Neuronal stem cell (in vitro differentiated cells): ENCODE results near the gene ERG28.
A peak's percentile ranks its signal among the peaks of the same experiment; 100 is the strongest.

Experiments used
- DNase-seq: peaks from one replicate; pipeline ENCODE4 v3.0.0-alpha.2; 2013; ENCODE audit warnings: low spot score
- H2AFZ ChIP-seq: one replicate; pipeline ENCODE4 v1.6.1; 2013; ENCODE audit warnings: mild to moderate bottlenecking, low read length, inconsistent platforms
- H2AK5ac ChIP-seq: 2 replicates; pipeline ENCODE4 v1.6.1; 2013; ENCODE audit warnings: low read depth, mild to moderate bottlenecking, inconsistent platforms, low read length, moderate library complexity, mixed read lengths
- H2BK120ac ChIP-seq: 2 replicates; pipeline ENCODE4 v1.6.1; 2013; ENCODE audit warnings: low read depth, mild to moderate bottlenecking, inconsistent platforms, low read length, moderate library complexity, mixed read lengths
- H2BK12ac ChIP-seq: one replicate; pipeline ENCODE4 v1.6.1; 2013; ENCODE audit warnings: low read length, inconsistent platforms
- H2BK15ac ChIP-seq: 2 replicates; pipeline ENCODE4 v1.6.1; 2013; ENCODE audit warnings: mild to moderate bottlenecking, low read length, inconsistent platforms, mixed read lengths
- H2BK5ac ChIP-seq: one replicate; pipeline ENCODE4 v1.6.1; 2013; ENCODE audit warnings: inconsistent platforms, mild to moderate bottlenecking, low read length, moderate library complexity
- H3K14ac ChIP-seq: one replicate; pipeline ENCODE4 v1.6.1; 2013; ENCODE audit warnings: low read length, inconsistent platforms
- H3K18ac ChIP-seq: 2 replicates; pipeline ENCODE4 v1.6.1; 2013; ENCODE audit warnings: low read length, inconsistent platforms
- H3K23ac ChIP-seq: 2 replicates; pipeline ENCODE4 v1.6.1; 2013; ENCODE audit warnings: low read depth, mild to moderate bottlenecking, mixed read lengths, low read length, inconsistent platforms; ENCODE audit not compliant: poor library complexity
- H3K27ac ChIP-seq: replicated peaks from 3 replicates; pipeline ENCODE4 v1.5.1; 2013; ENCODE audit warnings: low read length, inconsistent platforms
- H3K27me3 ChIP-seq, 3 experiments: 2 replicates each; pipeline ENCODE4 v1.6.1; 2013; ENCODE audit warnings: low read length in 3 of 3, mild to moderate bottlenecking in 2 of 3, inconsistent platforms in 1 of 3, low read depth in 1 of 3, mixed read lengths in 1 of 3, moderate library complexity in 1 of 3; ENCODE audit not compliant: control insufficient read depth in 3 of 3, insufficient read depth in 3 of 3
- H3K36me3 ChIP-seq, 2 donors: replicated peaks in 1 of 2; 2 replicates each; pipeline ENCODE4 v1.6.1; 2013; ENCODE audit warnings: low read length in 2 of 2; ENCODE audit not compliant: control insufficient read depth in 2 of 2, insufficient read depth in 2 of 2
- H3K4ac ChIP-seq: 2 replicates; pipeline ENCODE4 v1.6.1; 2013; ENCODE audit warnings: inconsistent platforms, mild to moderate bottlenecking, low read length, moderate library complexity
- H3K4me1 ChIP-seq, 2 donors: 1 replicate in 1 of 2; 2 replicates in 1 of 2; pipeline ENCODE4 v1.6.1; 2013; ENCODE audit warnings: low read length in 2 of 2, low read depth in 1 of 2; ENCODE audit not compliant: control insufficient read depth in 2 of 2, insufficient read depth in 1 of 2
- H3K4me2 ChIP-seq: one replicate; pipeline ENCODE4 v1.6.1; 2013; ENCODE audit warnings: mild to moderate bottlenecking, low read length, inconsistent platforms; ENCODE audit not compliant: insufficient read depth, poor library complexity, severe bottlenecking
- H3K4me3 ChIP-seq, 2 donors: 2 replicates each; pipeline ENCODE4 v1.5.1; 2013; ENCODE audit warnings: low read length in 2 of 2, mild to moderate bottlenecking in 2 of 2, inconsistent platforms in 1 of 2, moderate library complexity in 1 of 2
- H3K79me1 ChIP-seq: one replicate; pipeline ENCODE4 v1.6.1; 2013; ENCODE audit warnings: low read depth, mild to moderate bottlenecking, inconsistent platforms, low read length, moderate library complexity
- H3K9ac ChIP-seq: one replicate; pipeline ENCODE4 v1.6.1; 2013; ENCODE audit warnings: mild to moderate bottlenecking, low read depth, low read length, inconsistent platforms; ENCODE audit not compliant: poor library complexity
- H3K9me3 ChIP-seq, 2 donors: replicated peaks in 1 of 2; 2 replicates each; pipeline versions ENCODE3 to v1.6.1; 2013; ENCODE audit warnings: low read length in 2 of 2, mild to moderate bottlenecking in 2 of 2, inconsistent platforms in 1 of 2, low read depth in 1 of 2, mixed read lengths in 1 of 2, moderate library complexity in 1 of 2; ENCODE audit not compliant: control insufficient read depth in 2 of 2, insufficient read depth in 1 of 2
- H4K8ac ChIP-seq: one replicate; pipeline ENCODE4 v1.6.1; 2013; ENCODE audit warnings: low read depth, mild to moderate bottlenecking, inconsistent platforms, low read length, moderate library complexity
- H4K91ac ChIP-seq: one replicate; pipeline ENCODE4 v1.6.1; 2013; ENCODE audit warnings: low read length, low read depth, mild to moderate bottlenecking, inconsistent platforms; ENCODE audit not compliant: poor library complexity
- WGBS, 2 donors: extraction: QIAGEN DNeasy Blood & Tissue Kit; methylation state at CpG; one replicate each; pipeline ENCODE4 v1.1.7; 2013; ENCODE audit warnings: missing lambda C conversion rate in 2 of 2, mixed read lengths in 1 of 2; ENCODE audit not compliant: insufficient read length in 2 of 2, insufficient replicate concordance in 1 of 2; ENCODE audit errors: extremely low coverage in 2 of 2; 5-methylcytosine and 5-hydroxymethylcytosine counted together

The ERG28 gene

GRCh38 chr14:75655235-75655634 lies 5.4 kb downstream of the ERG28 start:
- Histone ChIP-seq H3K4me1 (peaks cover 2 to 9% of the 10 kb centered on the region in 2 donors), H3K4me2 (no peak overlapping the region)

GRCh38 chr14:75654127-75654732 lies 6.4 kb downstream of the ERG28 start:
- peaks cover 40 to 96% of the 10 kb centered on the region in 2 donors for H3K36me3 ChIP-seq

More at GRCh38 chr14:75655235-75655634, 5.4 kb downstream of the ERG28 start:
- Histone ChIP-seq H2BK5ac (no peak overlapping the region), H3K14ac (no peak overlapping the region), H3K9me3 (no peaks in the 10 kb centered on the region), H3K27ac (no peak overlapping the region), H3K18ac (no peak overlapping the region), H3K27me3 (no peaks in the 10 kb centered on the region), H2AK5ac (no peak overlapping the region), H3K4ac (no peak overlapping the region), H2BK15ac (no peak overlapping the region), H2BK12ac (no peak overlapping the region), H3K23ac (no peak overlapping the region), H3K79me1 (no peaks in the 10 kb centered on the region), H4K91ac (no peak overlapping the region), H3K4me3 (no peak overlapping the region), H3K9ac (no peak overlapping the region), H2BK120ac (no peak overlapping the region), H3K36me3 (peaks cover 32 to 86% of the 10 kb centered on the region in 2 donors), H4K8ac (no peak overlapping the region), H2AFZ (no peak overlapping the region)
- DNase-seq = no peak
- no CpG with 5 or more reads among the region's 1 CpG for WGBS, 2 donors

DNA sequence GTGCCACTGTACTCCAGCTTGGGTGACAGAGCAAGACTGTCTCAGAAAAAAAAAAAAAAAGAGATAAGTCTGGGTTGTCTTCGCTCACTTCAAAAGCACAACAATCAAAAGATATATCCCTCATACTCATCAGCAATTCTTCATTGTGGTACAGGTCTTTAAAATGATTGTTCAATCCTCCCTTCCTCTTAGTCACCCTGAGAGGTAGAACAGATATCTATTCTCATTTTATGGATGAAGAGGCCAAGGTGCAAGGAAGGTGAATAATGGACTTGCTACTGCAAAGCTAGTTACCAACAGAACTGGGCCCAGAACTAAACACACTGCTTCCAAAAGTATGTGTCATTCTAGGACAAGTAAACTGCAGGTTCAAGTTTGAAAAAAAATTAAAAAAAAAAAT lies 7.1 kb downstream of the ERG28 start:
- H2AFZ ChIP-seq = no peak overlapping the region
- no peak for DNase-seq
- no peak overlapping the region for H3K4ac ChIP-seq
- no peak overlapping the region for H2BK12ac ChIP-seq
- H2BK5ac ChIP-seq = no peak overlapping the region
- no peak overlapping the region for H4K91ac ChIP-seq
- WGBS, 2 donors = no CpG with 5 or more reads among the region's 1 CpG
- H4K8ac ChIP-seq = no peak overlapping the region
- no peak overlapping the region for H3K9ac ChIP-seq
- H3K4me2 ChIP-seq = no peak overlapping the region
- peaks cover 39 to 95% of the 10 kb centered on the region in 2 donors for H3K36me3 ChIP-seq
- H3K79me1 ChIP-seq = no peaks in the 10 kb centered on the region
- no peak overlapping the region for H2BK120ac ChIP-seq
- H2AK5ac ChIP-seq = no peak overlapping the region
- no peaks in the 10 kb centered on the region for H3K9me3 ChIP-seq
- H3K27ac ChIP-seq = no peak overlapping the region
- no peak overlapping the region for H3K23ac ChIP-seq
- no peak overlapping the region for H3K14ac ChIP-seq
- H3K18ac ChIP-seq = no peak overlapping the region
- H3K27me3 ChIP-seq = no peaks in the 10 kb centered on the region
- H3K4me1 ChIP-seq = peaks cover 0 to under 1% of the 10 kb centered on the region in 2 donors
- no peak overlapping the region for H2BK15ac ChIP-seq
- no peak overlapping the region for H3K4me3 ChIP-seq

More at GRCh38 chr14:75654127-75654732, 6.4 kb downstream of the ERG28 start:
- peaks cover 0 to 2% of the 10 kb centered on the region in 2 donors for H3K4me1 ChIP-seq
- DNase-seq = peak; percentile 70
- no peak overlapping the region for H2AK5ac ChIP-seq
- H3K9me3 ChIP-seq = no peaks in the 10 kb centered on the region
- no peak overlapping the region for H3K4me2 ChIP-seq
- H3K23ac ChIP-seq = no peak overlapping the region
- no peak overlapping the region for H4K8ac ChIP-seq
- no peak overlapping the region for H3K4ac ChIP-seq
- H3K79me1 ChIP-seq = no peaks in the 10 kb centered on the region
- no peak overlapping the region for H2BK15ac ChIP-seq
- H2BK12ac ChIP-seq = no peak overlapping the region
- no peaks in the 10 kb centered on the region for H3K27me3 ChIP-seq
- no peak overlapping the region for H3K9ac ChIP-seq
- no peak overlapping the region for H3K18ac ChIP-seq
- H3K27ac ChIP-seq = no peak overlapping the region
- no peak overlapping the region for H2BK120ac ChIP-seq
- no peak overlapping the region for H2BK5ac ChIP-seq
- no CpG with 5 or more reads among the region's 4 CpGs for WGBS, 2 donors
- H2AFZ ChIP-seq = no peak overlapping the region
- no peak overlapping the region for H3K14ac ChIP-seq
- H4K91ac ChIP-seq = no peak overlapping the region
- no peak overlapping the region for H3K4me3 ChIP-seq

DNA sequence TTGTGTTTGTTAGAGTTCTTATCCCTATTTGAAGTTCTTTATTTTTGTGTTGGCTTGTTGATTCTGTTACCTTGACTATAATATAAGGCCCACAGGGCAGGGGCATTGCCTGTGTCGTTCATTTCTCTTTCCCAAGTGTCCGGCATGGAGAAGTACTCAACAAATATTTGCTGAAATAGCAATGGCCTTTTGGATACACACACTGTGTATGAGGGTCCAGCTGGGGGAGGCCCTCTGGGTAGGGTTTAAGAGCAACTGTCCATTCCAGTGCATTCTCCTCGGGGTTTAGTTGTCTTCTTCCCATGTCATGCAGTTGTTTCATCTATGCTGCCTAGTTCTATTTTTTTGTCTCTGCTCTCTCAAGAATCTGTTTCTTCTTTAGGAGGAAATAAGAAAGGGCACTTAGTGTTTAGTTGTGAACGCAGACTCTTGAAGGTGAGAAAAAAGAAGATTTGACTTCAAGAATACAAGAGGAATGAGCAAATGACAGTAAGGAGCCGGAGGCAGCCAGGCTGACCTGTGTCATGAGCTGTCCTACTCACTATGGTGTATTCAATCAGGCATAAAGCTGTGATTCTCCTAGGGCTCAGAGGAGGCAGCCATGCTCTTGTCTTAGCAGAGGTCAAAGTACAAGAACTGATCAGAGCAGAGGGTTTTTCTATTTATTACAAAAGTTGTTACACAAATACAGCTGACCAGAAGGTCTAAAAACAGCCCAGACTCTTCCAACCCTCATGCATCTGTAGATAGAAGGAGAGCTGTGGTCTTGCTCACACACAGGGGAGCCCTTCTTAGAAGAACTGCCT lies 10.2 kb downstream of the ERG28 start:
- H3K27ac ChIP-seq = no peak overlapping the region
- DNase-seq = no peak
- no peaks in the 10 kb centered on the region for H3K27me3 ChIP-seq
- H3K36me3 ChIP-seq = peaks cover 39 to 87% of the 10 kb centered on the region in 2 donors
- no CpG with 5 or more reads among the region's 5 CpGs for WGBS, 2 donors
- no peak overlapping the region for H3K14ac ChIP-seq
- H3K18ac ChIP-seq = no peak overlapping the region
- no peak overlapping the region for H2BK5ac ChIP-seq
- H4K8ac ChIP-seq = no peak overlapping the region
- H3K9ac ChIP-seq = no peak overlapping the region
- no peak overlapping the region for H3K4me2 ChIP-seq
- H3K4me1 ChIP-seq = peaks cover 0 to 2% of the 10 kb centered on the region in 2 donors
- H2AFZ ChIP-seq = no peak overlapping the region
- no peak overlapping the region for H3K4ac ChIP-seq
- H2BK15ac ChIP-seq = no peak overlapping the region
- H2BK12ac ChIP-seq = no peak overlapping the region
- H3K9me3 ChIP-seq = no peaks in the 10 kb centered on the region
- no peak overlapping the region for H2BK120ac ChIP-seq
- no peak overlapping the region for H4K91ac ChIP-seq
- H2AK5ac ChIP-seq = no peak overlapping the region
- H3K4me3 ChIP-seq = no peak overlapping the region
- H3K23ac ChIP-seq = no peak overlapping the region
- no peaks in the 10 kb centered on the region for H3K79me1 ChIP-seq
